Liver (tissue), 9 donors: ENCODE data around the gene SLC8A3. TPM values are rescaled to one million over a fixed set of nuclear protein-coding genes. Genes with fewer than 3 reads are reported as not detected.

Source experiments
- DNase-seq: peaks from one replicate; pipeline ENCODE4 v3.0.0-alpha.2; 2017; ENCODE audit warnings: low spot score
- H3K27ac ChIP-seq, 2 donors: one replicate each; pipeline ENCODE4 v1.7.0; 2013; ENCODE audit warnings: inconsistent platforms in 2 of 2, low read length in 2 of 2, control low read depth in 1 of 2, low read depth in 1 of 2, mild to moderate bottlenecking in 1 of 2
- H3K27me3 ChIP-seq, 4 donors: one replicate each; pipeline versions ENCODE4 v1.6.1 to v1.7.0; 2013; ENCODE audit warnings: low read length in 3 of 4, inconsistent platforms in 1 of 4, mild to moderate bottlenecking in 1 of 4, moderate library complexity in 1 of 4; ENCODE audit not compliant: control insufficient read depth in 4 of 4, insufficient read depth in 4 of 4
- H3K36me3 ChIP-seq, 4 donors: one replicate each; pipeline versions ENCODE4 v1.6.1 to v1.7.0; 2013; ENCODE audit warnings: low read length in 3 of 4, mild to moderate bottlenecking in 3 of 4, low read depth in 1 of 4, moderate library complexity in 1 of 4; ENCODE audit not compliant: control insufficient read depth in 4 of 4, insufficient read depth in 3 of 4
- H3K4me1 ChIP-seq, 4 donors: one replicate each; pipeline versions ENCODE4 v1.6.1 to v1.7.0; 2013; ENCODE audit warnings: low read length in 3 of 4, mild to moderate bottlenecking in 3 of 4, moderate library complexity in 1 of 4; ENCODE audit not compliant: control insufficient read depth in 4 of 4, insufficient read depth in 4 of 4
- H3K4me3 ChIP-seq, 3 donors: one replicate each; pipeline versions ENCODE4 v1.6.1 to v1.7.0; 2013; ENCODE audit warnings: low read length in 3 of 3, control low read depth in 1 of 3, low read depth in 1 of 3, mild to moderate bottlenecking in 1 of 3
- H3K9ac ChIP-seq, 2 donors: one replicate each; pipeline ENCODE4 v1.7.0; 2013; ENCODE audit warnings: low read length in 2 of 2, mild to moderate bottlenecking in 2 of 2, moderate library complexity in 2 of 2, control low read depth in 1 of 2, low read depth in 1 of 2
- H3K9me3 ChIP-seq, 4 donors: one replicate each; pipeline versions ENCODE4 v1.6.1 to v1.7.0; 2013; ENCODE audit warnings: low read length in 3 of 4; ENCODE audit not compliant: control insufficient read depth in 4 of 4
- ATF3 ChIP-seq: IDR thresholded peaks from 2 replicates; pipeline ENCODE4 v1.6.1; 2016; ENCODE audit warnings: antibody characterized with exemption
- CTCF ChIP-seq: fragments of 150-350 bp; IDR thresholded peaks from 2 replicates; pipeline ENCODE4 v1.5.1; 2017; ENCODE audit warnings: improper control_type of control experiment, low read depth, low read length; ENCODE audit not compliant: missing input control
- EGR1 ChIP-seq, 2 donors: IDR thresholded peaks; 2 replicates each; pipeline ENCODE4 v1.6.1; 2016 to 2018; ENCODE audit warnings: antibody characterized with exemption in 2 of 2, low read depth in 2 of 2
- FOXA1 ChIP-seq: IDR thresholded peaks from 2 replicates; pipeline ENCODE4 v1.6.1; 2016; ENCODE audit warnings: antibody characterized with exemption
- FOXA2 ChIP-seq: IDR thresholded peaks from 2 replicates; pipeline ENCODE4 v1.6.1; 2016; ENCODE audit warnings: antibody characterized with exemption
- GABPA ChIP-seq, 2 donors: IDR thresholded peaks in 1 of 2; conservative IDR thresholded peaks in 1 of 2; 2 replicates each; pipeline ENCODE4 v1.6.1; 2016; ENCODE audit warnings: antibody characterized with exemption in 2 of 2, mild to moderate bottlenecking in 1 of 2, moderate library complexity in 1 of 2
- HNF4A ChIP-seq, 2 donors: conservative IDR thresholded peaks; 2 replicates each; pipeline ENCODE4 v1.6.1; 2016; ENCODE audit warnings: antibody characterized with exemption in 2 of 2, mild to moderate bottlenecking in 2 of 2
- MAX ChIP-seq: IDR thresholded peaks from 2 replicates; pipeline ENCODE4 v1.6.1; 2016; ENCODE audit warnings: antibody characterized with exemption
- NR2F2 ChIP-seq: IDR thresholded peaks from 2 replicates; pipeline ENCODE4 v1.6.1; 2016; ENCODE audit warnings: antibody characterized with exemption
- RAD21 ChIP-seq, 2 donors: IDR thresholded peaks; 2 replicates each; pipeline ENCODE4 v1.6.1; 2016; ENCODE audit warnings: antibody characterized with exemption in 2 of 2, mild to moderate bottlenecking in 2 of 2
- REST ChIP-seq: IDR thresholded peaks from 2 replicates; pipeline ENCODE4 v1.6.1; 2016; ENCODE audit warnings: antibody characterized with exemption, mild to moderate bottlenecking
- RXRA ChIP-seq, 2 donors: IDR thresholded peaks; 2 replicates each; pipeline ENCODE4 v1.6.1; 2017 to 2018; ENCODE audit warnings: antibody characterized with exemption in 2 of 2, mild to moderate bottlenecking in 1 of 2
- SP1 ChIP-seq: IDR thresholded peaks from 2 replicates; pipeline ENCODE4 v1.6.1; 2018; ENCODE audit warnings: antibody characterized with exemption, mild to moderate bottlenecking
- TAF1 ChIP-seq: conservative IDR thresholded peaks from 2 replicates; pipeline ENCODE4 v1.6.1; 2016; ENCODE audit warnings: antibody characterized with exemption, mild to moderate bottlenecking
- YY1 ChIP-seq: IDR thresholded peaks from 2 replicates; pipeline ENCODE4 v1.6.1; 2016; ENCODE audit warnings: antibody characterized with exemption, mild to moderate bottlenecking
- WGBS: extraction: QIAGEN DNeasy Blood & Tissue Kit; methylation state at CpG from one replicate; pipeline ENCODE4 v1.1.7; 2013; 5-methylcytosine and 5-hydroxymethylcytosine counted together
- polyA plus RNA-seq, 2 donors: library from polyadenylated mRNA; stranded (reverse) in 1 of 2; unstranded in 1 of 2; fragments of 200-250 nt in 1 of 2; fragments of >200 nt in 1 of 2; fragmentation: Nextera tagmentation in 1 of 2; extraction: Ambion mirVana in 1 of 2; gene quantifications; one replicate each; pipeline versions ENCODE4 v1.2.1 to v1.2.3, GENCODE V29; 2013 to 2015
- total RNA-seq, 2 donors: library from RNA; depleted of rRNA; stranded (reverse); fragments of >200 nt; gene quantifications; one replicate each; pipeline ENCODE4 v1.2.3, GENCODE V29; 2014
- TF ChIP-seq, protein P1 (sequence below): IDR thresholded peaks from 2 replicates; pipeline ENCODE4 v1.6.1; 2016; ENCODE audit warnings: antibody characterized with exemption
- donor health status: healthy.
- donor health status: healthy.
- donor health status: healthy.
- donor health status: healthy.
- donor health status: healthy.

SLC8A3 gene
- total and polyA plus RNA-seq, 4 donors = 0.05 to 0.56 (median 0.10) TPM; not detected in 1

GRCh38 chr14:70032447-70032846, 156.3 kb downstream of the SLC8A3 start:
- Histone ChIP-seq H3K9ac (no peak overlapping the region), H3K27me3 (no peaks in the 10 kb centered on the region), H3K9me3 (no peaks in the 10 kb centered on the region), H3K4me3 (no peak overlapping the region), H3K36me3 (peaks cover 0 to 2% (median 0%) of the 10 kb centered on the region in 4 donors), H3K4me1 (peaks cover 4 to 25% (median 21%) of the 10 kb centered on the region in 4 donors), H3K27ac (no peak overlapping the region)
- WGBS = 71% methylated on average over 3 of the region's 3 CpGs
- DNase-seq = no peak
- TF ChIP-seq EGR1 (IDR thresholded peaks at IDR 0.05; ENCODE audit: low read depth in 2 of 2) (no peak), YY1 (no peak), SP1 (no peak), CTCF (no peak), GABPA (IDR thresholded peaks at IDR 0.05 in 1 of 2, conservative IDR thresholded peaks at IDR 0.05 in 1 of 2) (no peak), MAX (no peak), FOXA1 (no peak), NR2F2 (no peak), ATF3 (no peak), RAD21 (IDR thresholded peaks at IDR 0.05) (no peak), RXRA (IDR thresholded peaks at IDR 0.05) (no peak), TAF1 (no peak), HNF4A (conservative IDR thresholded peaks at IDR 0.05) (no peak)
- TF ChIP-seq, protein P1, sequence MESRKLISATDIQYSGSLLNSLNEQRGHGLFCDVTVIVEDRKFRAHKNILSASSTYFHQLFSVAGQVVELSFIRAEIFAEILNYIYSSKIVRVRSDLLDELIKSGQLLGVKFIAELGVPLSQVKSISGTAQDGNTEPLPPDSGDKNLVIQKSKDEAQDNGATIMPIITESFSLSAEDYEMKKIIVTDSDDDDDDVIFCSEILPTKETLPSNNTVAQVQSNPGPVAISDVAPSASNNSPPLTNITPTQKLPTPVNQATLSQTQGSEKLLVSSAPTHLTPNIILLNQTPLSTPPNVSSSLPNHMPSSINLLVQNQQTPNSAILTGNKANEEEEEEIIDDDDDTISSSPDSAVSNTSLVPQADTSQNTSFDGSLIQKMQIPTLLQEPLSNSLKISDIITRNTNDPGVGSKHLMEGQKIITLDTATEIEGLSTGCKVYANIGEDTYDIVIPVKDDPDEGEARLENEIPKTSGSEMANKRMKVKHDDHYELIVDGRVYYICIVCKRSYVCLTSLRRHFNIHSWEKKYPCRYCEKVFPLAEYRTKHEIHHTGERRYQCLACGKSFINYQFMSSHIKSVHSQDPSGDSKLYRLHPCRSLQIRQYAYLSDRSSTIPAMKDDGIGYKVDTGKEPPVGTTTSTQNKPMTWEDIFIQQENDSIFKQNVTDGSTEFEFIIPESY = no peak

- Histone ChIP-seq H3K4me1 (peaks cover 4 to 25% (median 21%) of the 10 kb centered on the region in 4 donors), H3K27me3 (no peaks in the 10 kb centered on the region), H3K27ac (no peak overlapping the region), H3K36me3 (peaks cover 0 to 2% (median 1%) of the 10 kb centered on the region in 4 donors), H3K4me3 (no peak overlapping the region), H3K9ac (no peak overlapping the region), H3K9me3 (no peaks in the 10 kb centered on the region)
- DNase-seq = no peak
- TF ChIP-seq FOXA2 (no peak), CTCF (no peak), REST (no peak), YY1 (no peak)
- 92% methylated on average over 9 of the region's 9 CpGs for WGBS
Measured at GRCh38 chr14:70032016-70032415, 156.7 kb downstream of the SLC8A3 start.
